Hematopoietic multipotent progenitor cell (in vitro differentiated cells): Measurements from ENCODE around the gene MYBPC3. TPM values are rescaled to one million over a fixed set of nuclear protein-coding genes. Genes with fewer than 3 reads are reported as not detected.

Experiments used
- DNase-seq, 3 donors: peaks; one replicate each; pipeline ENCODE4 v3.0.0-alpha.2; 2011 to 2015; ENCODE audit warnings: low read depth in 2 of 3, low spot score in 2 of 3
- total RNA-seq: library from RNA; depleted of rRNA; stranded (reverse); fragments of >200 nt; gene quantifications from one replicate; pipeline ENCODE4 v1.2.3, GENCODE V29; 2012

Gene MYBPC3
- total RNA-seq = 0.27 TPM

GRCh38 chr11:47352556-47352955, at the start of gene MYBPC3:
MYBPC3 (minus strand) TSS chr11:47352702; CDS start chr11:47352647, 55 bp downstream.
- DNase-seq = no peak

- no peak for DNase-seq
These were observed 48.3 kb upstream of the MYBPC3 start for GRCh38 chr11:47400768-47401279.

- peak in 2 of 3 donors; percentile 72 to 73 for DNase-seq
These were observed 47.6 kb upstream of the MYBPC3 start for GRCh38 chr11:47399860-47400767.

- no peak for DNase-seq
These were observed 46.0 kb upstream of the MYBPC3 start for GRCh38 chr11:47398551-47398950.

GRCh38 chr11:47398011-47398410, 45.5 kb upstream of the MYBPC3 start:
- DNase-seq = no peak

- DNase-seq = no peak
These were observed 43.5 kb upstream of the MYBPC3 start for GRCh38 chr11:47396049-47396320.

GRCh38 chr11:47395223-47396048, 42.9 kb upstream of the MYBPC3 start:
- DNase-seq = peak in 1 of 3 donors; percentile 28

GRCh38 chr11:47394322-47395222, 42.1 kb upstream of the MYBPC3 start:
- DNase-seq = peak in 2 of 3 donors; percentile 85 to 90

- DNase-seq = no peak
These were observed 41.5 kb upstream of the MYBPC3 start for GRCh38 chr11:47394050-47394321.

GRCh38 chr11:47393163-47394049, 40.9 kb upstream of the MYBPC3 start:
- DNase-seq = peak in 1 of 3 donors; percentile 58

- no peak for DNase-seq
These were observed 40.2 kb upstream of the MYBPC3 start for GRCh38 chr11:47392546-47393162.

- DNase-seq = no peak
These were observed 39.4 kb upstream of the MYBPC3 start for GRCh38 chr11:47391711-47392432.

GRCh38 chr11:47391077-47391583, 38.6 kb upstream of the MYBPC3 start:
- no peak for DNase-seq

GRCh38 chr11:47390422-47390760, 37.9 kb upstream of the MYBPC3 start:
- DNase-seq = no peak

GRCh38 chr11:47389577-47390421, 37.3 kb upstream of the MYBPC3 start:
- DNase-seq = no peak

- no peak for DNase-seq
These were observed 36.4 kb upstream of the MYBPC3 start for GRCh38 chr11:47388697-47389576.
